ENCODE results near the gene SERAC1. TPM values are rescaled to one million over a fixed set of nuclear protein-coding genes. Genes with fewer than 3 reads are reported as not detected.

Gene SERAC1
- total and polyA plus RNA-seq, 2 of the 4 experiments (the other 2 are of a cell fraction): 7.7 to 15.6 TPM

GRCh38 chr6:158066136-158066781 is 101.8 kb downstream of the SERAC1 start:
- Histone ChIP-seq H4K5ac (ENCODE audit: low read depth, low read length) (no peak overlapping the region), H4K91ac (ENCODE audit: insufficient read depth, low read depth, low read length) (no peak overlapping the region), H3K9me1 (ENCODE audit: insufficient read depth, low read length) (peaks cover 31% of the 10 kb centered on the region), H3K9me3 (ENCODE audit: control insufficient read depth, insufficient read depth, low read length) (no peaks in the 10 kb centered on the region), H2AK5ac (ENCODE audit: low read depth, low read length) (no peak overlapping the region), H3K27ac (ENCODE audit: insufficient read depth, low read length) (no peak overlapping the region), H2BK20ac (ENCODE audit: low read depth, low read length) (peak overlapping the region; percentile 51), H2AK9ac (replicated peaks; ENCODE audit: low read depth, low read length, poor library complexity) (peak overlapping the region; percentile 12), H2BK15ac (ENCODE audit: low read depth, low read length) (no peak overlapping the region), H3K9ac (ENCODE audit: low read depth, low read length) (no peak overlapping the region), H3K14ac (replicated peaks; ENCODE audit: low read depth, low read length) (no peak overlapping the region), H4K8ac (ENCODE audit: low read depth in 2 of 2, low read length in 2 of 2) (no peak overlapping the region), H3K56ac (ENCODE audit: extremely low read depth, insufficient read depth, low read length) (no peak overlapping the region), H2AFZ (replicated peaks; ENCODE audit: low read length, poor library complexity) (peak overlapping the region; percentile 5), H3K18ac (ENCODE audit: low read depth, low read length) (no peak overlapping the region), H3K36me3 (ENCODE audit: control insufficient read depth, insufficient read depth, low read length) (peaks cover 69% of the 10 kb centered on the region), H3K27me3 (ENCODE audit: control insufficient read depth, insufficient read depth, low read length) (no peaks in the 10 kb centered on the region), H3K23ac (ENCODE audit: low read depth, low read length) (0 out of 2 replicates have a peak overlapping the region, but pooled peaks have one; percentile 33), H3K79me1 (ENCODE audit: low read depth in 1 of 2, low read length in 2 of 2) (peaks cover 11 to 67% of the 10 kb centered on the region in 2 experiments; a peak in 3 of 4 replicates), H2BK120ac (ENCODE audit: low read depth, low read length) (peak overlapping the region; percentile 33; the same call in 1 of the 2 replicates), H3K4ac (ENCODE audit: low read depth, low read length) (peak overlapping the region; percentile 17; the same call in 1 of the 2 replicates), H2BK5ac (ENCODE audit: low read depth, low read length, poor library complexity, severe bottlenecking) (no peak overlapping the region), H3K4me3 (ENCODE audit: insufficient read depth, low read depth, low read length) (no peak overlapping the region), H4K20me1 (ENCODE audit: insufficient read depth, low read length) (no peaks in the 10 kb centered on the region), H3K4me1 (ENCODE audit: control insufficient read depth, insufficient read depth, low read length) (peaks cover 17% of the 10 kb centered on the region), H3K4me2 (ENCODE audit: low read depth, low read length) (no peak overlapping the region)
- WGBS, 2 experiments (ENCODE audit: extremely low coverage in 2 of 2, insufficient read length in 1 of 2): 91% methylated on average over 13 of the region's 23 CpGs; no CpG with 5 or more reads in 1 of the 2 experiments
- DNase-seq: no peak
- ChIA-PET CTCF (no interaction called here), POLR2A (ENCODE audit: unreplicated experiment) (no interaction called here)
- intact Hi-C loops (cut with micrococcal nuclease) (loop anchor here (10.0 kb wide), 1 partner anchor 751 kb away; no protein-coding TSS in a partner anchor), in situ Hi-C loops (cut with MboI; ENCODE audit: low sequenced_read_pairs) (no loop called here), dilution Hi-C loops (cut with HindIII; ENCODE audit: low sequenced_read_pairs, unreplicated experiment) (no loop called here)
- BruUV-seq (replicated peaks): no TSS peak
- no peak for TF ChIP-seq MAFK (IDR thresholded peaks at IDR 0.05; ENCODE audit: low read depth, low read length)
- TF ChIP-seq CHD1 (IDR thresholded peaks at IDR 0.05; ENCODE audit: low read depth, low read length): no peak
- TF ChIP-seq CEBPB (IDR thresholded peaks at IDR 0.05; ENCODE audit: low read depth, low read length): no peak
- TF ChIP-seq USF2 (IDR thresholded peaks at IDR 0.05; ENCODE audit: low read depth, low read length): no peak
- TF ChIP-seq RAD21 (IDR thresholded peaks at IDR 0.05; ENCODE audit: low read length): no peak
- TF ChIP-seq BHLHE40 (IDR thresholded peaks at IDR 0.05; ENCODE audit: low read depth, low read length): no peak
- no peak for TF ChIP-seq CTCF (conservative IDR thresholded peaks at IDR 0.05; ENCODE audit: low read depth, low read length)
- no peak for ATAC-seq (ENCODE audit: low read depth)

All from IMR-90 (cell line).